ENCODE data around the gene EYA4.

DNA sequence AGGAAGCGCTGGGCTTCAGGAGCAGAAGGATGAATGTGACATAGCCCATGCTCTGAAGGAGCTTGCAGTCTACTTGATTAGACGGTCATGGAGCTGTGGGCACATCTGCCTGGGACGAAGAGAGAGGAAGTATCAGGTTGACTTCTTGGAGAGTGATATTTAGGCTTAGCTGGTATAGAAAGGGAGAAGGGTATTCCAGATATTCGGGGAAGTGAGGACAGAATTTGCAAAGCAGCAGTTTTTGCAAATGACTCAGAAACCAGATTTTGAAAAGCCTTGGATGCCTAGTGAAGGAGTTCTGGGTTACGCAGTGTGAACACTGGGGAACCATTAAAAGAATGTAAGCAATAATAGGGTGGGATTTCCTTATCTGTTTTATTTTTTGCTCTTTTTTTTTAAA, 60.7 kb downstream of the EYA4 start:
- TF ChIP-seq, protein P1, sequence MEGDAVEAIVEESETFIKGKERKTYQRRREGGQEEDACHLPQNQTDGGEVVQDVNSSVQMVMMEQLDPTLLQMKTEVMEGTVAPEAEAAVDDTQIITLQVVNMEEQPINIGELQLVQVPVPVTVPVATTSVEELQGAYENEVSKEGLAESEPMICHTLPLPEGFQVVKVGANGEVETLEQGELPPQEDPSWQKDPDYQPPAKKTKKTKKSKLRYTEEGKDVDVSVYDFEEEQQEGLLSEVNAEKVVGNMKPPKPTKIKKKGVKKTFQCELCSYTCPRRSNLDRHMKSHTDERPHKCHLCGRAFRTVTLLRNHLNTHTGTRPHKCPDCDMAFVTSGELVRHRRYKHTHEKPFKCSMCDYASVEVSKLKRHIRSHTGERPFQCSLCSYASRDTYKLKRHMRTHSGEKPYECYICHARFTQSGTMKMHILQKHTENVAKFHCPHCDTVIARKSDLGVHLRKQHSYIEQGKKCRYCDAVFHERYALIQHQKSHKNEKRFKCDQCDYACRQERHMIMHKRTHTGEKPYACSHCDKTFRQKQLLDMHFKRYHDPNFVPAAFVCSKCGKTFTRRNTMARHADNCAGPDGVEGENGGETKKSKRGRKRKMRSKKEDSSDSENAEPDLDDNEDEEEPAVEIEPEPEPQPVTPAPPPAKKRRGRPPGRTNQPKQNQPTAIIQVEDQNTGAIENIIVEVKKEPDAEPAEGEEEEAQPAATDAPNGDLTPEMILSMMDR (IDR thresholded peaks at IDR 0.05), result no peak
- TF ChIP-seq POLR2A (IDR thresholded peaks at IDR 0.05) (no peak), EP300 (IDR thresholded peaks at IDR 0.05) (no peak), POLR2AphosphoS5 (IDR thresholded peaks at IDR 0.05) (no peak)
